ENCODE measurements around the gene CLCN6.

CLCN6 gene

GRCh38 chr1:11873395-11874257, 67.6 kb downstream of the CLCN6 start:
- H3K9me3 ChIP-seq, result no peaks in the 10 kb centered on the region

DNA sequence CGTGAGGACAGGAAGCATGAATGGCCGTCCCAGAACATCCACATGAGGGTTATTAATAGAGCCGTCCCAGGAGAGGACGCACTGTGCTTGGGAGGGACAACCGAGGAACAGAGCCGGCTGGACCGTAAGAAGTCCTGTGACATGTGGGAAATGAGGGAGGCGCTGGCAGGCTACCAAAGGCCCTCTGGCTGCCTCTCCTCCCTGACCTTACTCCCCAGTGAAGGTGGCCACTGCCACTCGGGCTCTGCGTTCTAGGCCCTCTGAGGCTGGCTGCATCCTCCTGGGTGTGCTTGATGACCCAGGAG, 68.2 kb downstream of the CLCN6 start:
- no peak overlapping the region for H3K27ac ChIP-seq
- H3K4me3 ChIP-seq (ENCODE audit: low read depth in 1 of 2, low read length in 1 of 2), result no peak overlapping the region
- no peaks in the 10 kb centered on the region for H3K9me3 ChIP-seq
- no peaks in the 10 kb centered on the region for H3K4me1 ChIP-seq (ENCODE audit: control insufficient read depth in 1 of 2, insufficient read depth in 1 of 2, low read depth in 1 of 2, low read length in 1 of 2)
- H3K36me3 ChIP-seq, result no peaks in the 10 kb centered on the region
- H3K27me3 ChIP-seq, result peaks cover 17% of the 10 kb centered on the region
- TF ChIP-seq, protein P1, sequence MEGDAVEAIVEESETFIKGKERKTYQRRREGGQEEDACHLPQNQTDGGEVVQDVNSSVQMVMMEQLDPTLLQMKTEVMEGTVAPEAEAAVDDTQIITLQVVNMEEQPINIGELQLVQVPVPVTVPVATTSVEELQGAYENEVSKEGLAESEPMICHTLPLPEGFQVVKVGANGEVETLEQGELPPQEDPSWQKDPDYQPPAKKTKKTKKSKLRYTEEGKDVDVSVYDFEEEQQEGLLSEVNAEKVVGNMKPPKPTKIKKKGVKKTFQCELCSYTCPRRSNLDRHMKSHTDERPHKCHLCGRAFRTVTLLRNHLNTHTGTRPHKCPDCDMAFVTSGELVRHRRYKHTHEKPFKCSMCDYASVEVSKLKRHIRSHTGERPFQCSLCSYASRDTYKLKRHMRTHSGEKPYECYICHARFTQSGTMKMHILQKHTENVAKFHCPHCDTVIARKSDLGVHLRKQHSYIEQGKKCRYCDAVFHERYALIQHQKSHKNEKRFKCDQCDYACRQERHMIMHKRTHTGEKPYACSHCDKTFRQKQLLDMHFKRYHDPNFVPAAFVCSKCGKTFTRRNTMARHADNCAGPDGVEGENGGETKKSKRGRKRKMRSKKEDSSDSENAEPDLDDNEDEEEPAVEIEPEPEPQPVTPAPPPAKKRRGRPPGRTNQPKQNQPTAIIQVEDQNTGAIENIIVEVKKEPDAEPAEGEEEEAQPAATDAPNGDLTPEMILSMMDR (IDR thresholded peaks at IDR 0.05), result no peak

More at GRCh38 chr1:11873395-11874257, 67.6 kb downstream of the CLCN6 start:
- peaks cover 14% of the 10 kb centered on the region for H3K27me3 ChIP-seq
- no peak overlapping the region for H3K4me3 ChIP-seq (ENCODE audit: low read depth in 1 of 2, low read length in 1 of 2)
- H3K4me1 ChIP-seq (ENCODE audit: control insufficient read depth in 1 of 2, insufficient read depth in 1 of 2, low read depth in 1 of 2, low read length in 1 of 2), result no peaks in the 10 kb centered on the region
- TF ChIP-seq, protein P1 (IDR thresholded peaks at IDR 0.05), result no peak
- no peaks in the 10 kb centered on the region for H3K36me3 ChIP-seq
- no peak overlapping the region for H3K27ac ChIP-seq

DNA sequence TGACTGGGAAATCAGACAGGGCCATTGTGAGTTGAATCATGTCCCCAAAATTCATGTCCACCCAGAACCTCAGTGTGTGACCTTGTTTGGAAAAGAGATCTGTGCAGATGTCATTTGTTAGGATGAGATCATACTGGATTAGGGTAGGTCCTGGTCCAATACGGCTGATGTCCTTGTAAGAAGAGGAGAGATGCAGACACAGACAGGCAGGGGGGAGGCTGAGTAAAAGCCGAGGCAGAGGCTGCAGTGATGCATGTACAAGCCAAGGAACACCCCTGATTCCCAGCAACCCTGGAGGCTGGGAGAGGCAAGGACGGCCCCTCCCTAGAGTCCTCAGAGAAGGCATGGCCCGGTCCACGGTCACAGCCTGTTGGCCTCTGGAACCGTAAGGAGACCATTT, 68.6 kb downstream of the CLCN6 start:
- H3K4me1 ChIP-seq (ENCODE audit: control insufficient read depth in 1 of 2, insufficient read depth in 1 of 2, low read depth in 1 of 2, low read length in 1 of 2), result no peaks in the 10 kb centered on the region
- H3K36me3 ChIP-seq, result no peaks in the 10 kb centered on the region
- no peak overlapping the region for H3K27ac ChIP-seq
- no peaks in the 10 kb centered on the region for H3K9me3 ChIP-seq
- H3K27me3 ChIP-seq, result peaks cover 13% of the 10 kb centered on the region
- no peak overlapping the region for H3K4me3 ChIP-seq (ENCODE audit: low read depth in 1 of 2, low read length in 1 of 2)
- TF ChIP-seq, protein P1 (IDR thresholded peaks at IDR 0.05), result no peak

DNA sequence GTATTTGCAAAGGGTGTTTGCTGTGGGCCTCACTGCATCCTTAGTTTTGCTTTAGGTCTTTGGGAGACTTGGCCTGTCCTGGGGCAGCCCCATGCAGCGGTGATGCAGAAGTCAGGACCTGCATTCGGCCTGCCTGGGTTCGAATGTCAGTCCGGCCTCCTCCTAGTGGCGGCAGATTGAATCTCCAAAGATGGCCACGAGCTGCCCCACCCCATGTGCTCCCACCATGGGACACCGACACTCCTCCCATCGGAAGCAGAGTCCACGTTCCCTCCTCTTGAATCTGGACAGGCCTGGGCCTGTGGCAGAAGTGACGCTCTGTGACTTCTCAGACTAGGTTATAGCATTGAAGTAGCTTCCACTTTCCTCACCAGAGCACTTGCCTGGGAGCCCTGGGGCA, 69.1 kb downstream of the CLCN6 start:
- Histone ChIP-seq H3K27me3 (peaks cover 8% of the 10 kb centered on the region), H3K4me3 (ENCODE audit: low read depth in 1 of 2, low read length in 1 of 2) (no peak overlapping the region), H3K9me3 (no peaks in the 10 kb centered on the region), H3K27ac (no peak overlapping the region), H3K36me3 (no peaks in the 10 kb centered on the region), H3K4me1 (ENCODE audit: control insufficient read depth in 1 of 2, insufficient read depth in 1 of 2, low read depth in 1 of 2, low read length in 1 of 2) (no peaks in the 10 kb centered on the region)
- TF ChIP-seq, protein P1 (IDR thresholded peaks at IDR 0.05), result no peak

GRCh38 chr1:11877074-11877473, 71.1 kb downstream of the CLCN6 start:
- Histone ChIP-seq H3K9me3 (no peaks in the 10 kb centered on the region), H3K27ac (no peak overlapping the region), H3K4me1 (ENCODE audit: control insufficient read depth in 1 of 2, insufficient read depth in 1 of 2, low read depth in 1 of 2, low read length in 1 of 2) (no peaks in the 10 kb centered on the region), H3K4me3 (ENCODE audit: low read depth in 1 of 2, low read length in 1 of 2) (no peak overlapping the region), H3K27me3 (peaks cover 7% of the 10 kb centered on the region), H3K36me3 (no peaks in the 10 kb centered on the region)
- TF ChIP-seq, protein P1 (IDR thresholded peaks at IDR 0.05), result no peak
